ENCODE results near the gene WASF3. TPM values are rescaled to one million over a fixed set of nuclear protein-coding genes. Genes with fewer than 3 reads are reported as not detected.

The WASF3 gene
- total RNA-seq, 1 experiment from 2014 or later = 0.31 TPM

DNA sequence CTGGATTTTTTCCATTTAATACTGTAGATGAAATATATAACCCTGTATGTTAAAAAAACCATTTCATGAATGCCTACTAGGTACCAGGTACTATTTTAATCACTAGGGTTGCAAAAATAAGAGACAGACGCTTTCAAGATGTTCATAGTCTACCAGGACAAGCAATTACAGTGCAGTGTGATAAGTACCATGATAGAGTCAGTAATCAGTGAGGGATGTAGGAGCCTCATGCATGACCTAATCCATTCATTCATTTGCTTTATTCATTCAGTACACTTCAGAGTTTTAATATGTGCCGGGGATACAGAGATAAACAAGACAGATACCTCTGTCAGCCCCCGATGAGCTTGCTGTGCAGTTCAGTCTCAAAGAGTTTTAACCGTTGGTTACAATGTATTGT, 3.0 kb downstream of the WASF3 start:
- Histone ChIP-seq H3K27ac (no peak overlapping the region), H3K79me2 (ENCODE audit: low read depth) (no peaks in the 10 kb centered on the region), H3K27me3 (ENCODE audit: insufficient read depth, low read depth) (peaks cover 39% of the 10 kb centered on the region), H3K9me2 (ENCODE audit: insufficient read depth) (no peaks in the 10 kb centered on the region), H3K4me3 (no peak overlapping the region), H4K20me1 (ENCODE audit: insufficient read depth) (no peaks in the 10 kb centered on the region), H3K9me3 (ENCODE audit: insufficient read depth, low read depth) (no peaks in the 10 kb centered on the region), H3K4me2 (no peak overlapping the region), H2AFZ (no peak overlapping the region), H3K4me1 (replicated peaks; ENCODE audit: insufficient read depth) (no peaks in the 10 kb centered on the region), H3F3A (ENCODE audit: insufficient read depth, low read depth) (no peaks in the 10 kb centered on the region), H3K36me3 (ENCODE audit: low read depth) (no peaks in the 10 kb centered on the region)
- no TSS peak for BruUV-seq (replicated peaks)
- ChIA-PET POLR2A (ENCODE audit: unreplicated experiment) (interaction anchor here (0.6 kb wide), 1 partner anchor 36 kb away, joined by 11 read pairs; no protein-coding TSS in a partner anchor), CTCF (no interaction called here)
- DNase-seq = no peak
- TF ChIP-seq, protein P1, sequence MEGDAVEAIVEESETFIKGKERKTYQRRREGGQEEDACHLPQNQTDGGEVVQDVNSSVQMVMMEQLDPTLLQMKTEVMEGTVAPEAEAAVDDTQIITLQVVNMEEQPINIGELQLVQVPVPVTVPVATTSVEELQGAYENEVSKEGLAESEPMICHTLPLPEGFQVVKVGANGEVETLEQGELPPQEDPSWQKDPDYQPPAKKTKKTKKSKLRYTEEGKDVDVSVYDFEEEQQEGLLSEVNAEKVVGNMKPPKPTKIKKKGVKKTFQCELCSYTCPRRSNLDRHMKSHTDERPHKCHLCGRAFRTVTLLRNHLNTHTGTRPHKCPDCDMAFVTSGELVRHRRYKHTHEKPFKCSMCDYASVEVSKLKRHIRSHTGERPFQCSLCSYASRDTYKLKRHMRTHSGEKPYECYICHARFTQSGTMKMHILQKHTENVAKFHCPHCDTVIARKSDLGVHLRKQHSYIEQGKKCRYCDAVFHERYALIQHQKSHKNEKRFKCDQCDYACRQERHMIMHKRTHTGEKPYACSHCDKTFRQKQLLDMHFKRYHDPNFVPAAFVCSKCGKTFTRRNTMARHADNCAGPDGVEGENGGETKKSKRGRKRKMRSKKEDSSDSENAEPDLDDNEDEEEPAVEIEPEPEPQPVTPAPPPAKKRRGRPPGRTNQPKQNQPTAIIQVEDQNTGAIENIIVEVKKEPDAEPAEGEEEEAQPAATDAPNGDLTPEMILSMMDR (conservative IDR thresholded peaks at IDR 0.05) = no peak
- intact Hi-C loops (cut with micrococcal nuclease; ENCODE audit: unreplicated experiment) = no loop called here

DNA sequence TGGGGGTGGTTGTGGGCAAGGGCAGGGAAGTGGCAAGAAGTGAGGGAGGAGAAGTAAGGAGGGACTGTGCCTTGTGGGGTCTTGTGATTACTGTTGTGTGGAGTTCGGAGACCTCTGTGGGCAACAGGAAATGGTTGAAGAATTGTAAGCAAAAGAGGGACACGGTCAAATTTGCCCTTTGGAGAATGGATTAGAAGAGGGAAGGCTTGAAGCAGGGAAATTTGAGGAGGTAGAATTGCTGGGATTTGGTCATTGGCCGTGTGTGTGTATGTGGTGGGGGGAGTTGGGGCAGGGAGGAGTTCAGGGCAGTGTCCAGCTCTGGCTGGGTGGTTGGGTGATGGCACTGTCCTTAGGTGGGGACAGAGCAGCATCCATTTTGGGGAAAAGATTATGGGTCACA, 3.6 kb downstream of the WASF3 start:
- no TSS peak for BruUV-seq (replicated peaks)
- H3K36me3 ChIP-seq (ENCODE audit: low read depth) = no peaks in the 10 kb centered on the region
- no peaks in the 10 kb centered on the region for H3K9me2 ChIP-seq (ENCODE audit: insufficient read depth)
- H3K4me1 ChIP-seq (replicated peaks; ENCODE audit: insufficient read depth) = no peaks in the 10 kb centered on the region
- no peak overlapping the region for H3K4me2 ChIP-seq
- ChIA-PET CTCF (no interaction called here), POLR2A (ENCODE audit: unreplicated experiment) (interaction anchor here (0.6 kb wide), 1 partner anchor 35 kb away, joined by 11 read pairs; no protein-coding TSS in a partner anchor)
- H3K27me3 ChIP-seq (ENCODE audit: insufficient read depth, low read depth) = peaks cover 33% of the 10 kb centered on the region
- DNase-seq = no peak
- H4K20me1 ChIP-seq (ENCODE audit: insufficient read depth) = no peaks in the 10 kb centered on the region
- intact Hi-C loops (cut with micrococcal nuclease; ENCODE audit: unreplicated experiment) = no loop called here
- no peaks in the 10 kb centered on the region for H3F3A ChIP-seq (ENCODE audit: insufficient read depth, low read depth)
- H2AFZ ChIP-seq = no peak overlapping the region
- no peak overlapping the region for H3K4me3 ChIP-seq
- H3K9me3 ChIP-seq (ENCODE audit: insufficient read depth, low read depth) = no peaks in the 10 kb centered on the region
- TF ChIP-seq EZH2 (IDR thresholded peaks at IDR 0.05; ENCODE audit: low read depth) = no peak
- TF ChIP-seq, protein P1 (conservative IDR thresholded peaks at IDR 0.05) = no peak
- no peak overlapping the region for H3K27ac ChIP-seq
- H3K79me2 ChIP-seq (ENCODE audit: low read depth) = no peaks in the 10 kb centered on the region

DNA sequence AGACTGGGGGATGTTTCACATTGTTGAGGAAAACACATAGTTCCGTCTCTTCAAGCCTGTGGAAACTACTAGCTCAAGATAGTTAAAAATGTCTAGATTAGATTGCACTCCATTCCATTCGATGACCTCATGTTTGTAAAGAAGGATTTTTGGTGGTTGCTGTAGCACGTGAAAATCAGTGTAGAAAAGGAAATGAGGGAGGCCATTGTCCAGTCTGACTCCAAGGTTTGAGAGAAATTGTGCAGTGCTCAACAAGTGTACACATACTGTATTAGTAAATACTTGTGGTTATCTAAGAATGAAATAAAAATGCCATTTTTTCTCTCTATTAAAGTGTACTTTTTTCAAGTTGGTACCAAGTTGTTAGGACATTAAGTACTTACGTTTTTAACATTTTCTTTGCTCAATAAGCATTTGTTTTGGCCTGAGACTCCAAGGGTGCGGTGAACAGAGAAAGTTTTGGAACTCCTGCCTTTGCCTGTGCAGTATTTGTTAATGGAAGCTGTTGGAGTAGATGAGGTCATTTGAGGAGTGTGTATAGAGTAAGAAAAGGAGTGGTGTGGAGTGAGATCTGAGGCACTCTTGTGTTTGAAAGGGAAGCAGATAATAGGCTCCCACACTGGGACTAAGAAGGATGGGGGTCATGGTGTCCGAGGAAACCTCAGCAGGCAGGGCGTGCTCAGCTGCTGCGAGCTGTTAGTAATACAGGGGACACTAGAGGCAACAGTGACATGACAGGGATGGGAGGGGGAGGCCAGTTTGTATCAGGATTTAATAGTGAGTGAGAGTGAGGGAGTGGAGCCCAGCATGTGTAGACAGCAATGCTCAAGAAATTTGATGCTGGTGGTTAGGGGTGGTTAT, 4.4 kb downstream of the WASF3 start:
- no peak overlapping the region for H3K4me2 ChIP-seq
- no peak for DNase-seq
- H3K27ac ChIP-seq = no peak overlapping the region
- H3K79me2 ChIP-seq (ENCODE audit: low read depth) = no peaks in the 10 kb centered on the region
- TF ChIP-seq EZH2 (IDR thresholded peaks at IDR 0.05; ENCODE audit: low read depth) = no peak
- TF ChIP-seq, protein P1 (conservative IDR thresholded peaks at IDR 0.05) = no peak
- BruUV-seq (replicated peaks) = no TSS peak
- intact Hi-C loops (cut with micrococcal nuclease; ENCODE audit: unreplicated experiment) = no loop called here
- peaks cover 25% of the 10 kb centered on the region for H3K27me3 ChIP-seq (ENCODE audit: insufficient read depth, low read depth)
- H3F3A ChIP-seq (ENCODE audit: insufficient read depth, low read depth) = no peaks in the 10 kb centered on the region
- H4K20me1 ChIP-seq (ENCODE audit: insufficient read depth) = no peaks in the 10 kb centered on the region
- H3K4me1 ChIP-seq (replicated peaks; ENCODE audit: insufficient read depth) = no peaks in the 10 kb centered on the region
- H3K9me3 ChIP-seq (ENCODE audit: insufficient read depth, low read depth) = no peaks in the 10 kb centered on the region
- ChIA-PET POLR2A (ENCODE audit: unreplicated experiment) (no interaction called here), CTCF (no interaction called here)
- H3K4me3 ChIP-seq = no peak overlapping the region
- no peaks in the 10 kb centered on the region for H3K9me2 ChIP-seq (ENCODE audit: insufficient read depth)
- H2AFZ ChIP-seq = no peak overlapping the region
- H3K36me3 ChIP-seq (ENCODE audit: low read depth) = no peaks in the 10 kb centered on the region
